Measurements from ENCODE around the gene IGFN1.
"Not testable (repeated sequence)": the region's sequence is repeated elsewhere in the genome, so short reads cannot be mapped to it uniquely, and the experiment has no call there.

The IGFN1 gene

GRCh38 chr1:201217851-201218250 lies 27.2 kb downstream of the IGFN1 start:
- no peak for DNase-seq (ENCODE audit: low read depth in 2 of 2)

GRCh38 chr1:201218409-201218808 lies 27.8 kb downstream of the IGFN1 start:
- DNase-seq (ENCODE audit: low read depth in 2 of 2), result no peak

- no peak for DNase-seq (ENCODE audit: low read depth in 2 of 2)
These were observed 29.1 kb downstream of the IGFN1 start for GRCh38 chr1:201219481-201220387.

- DNase-seq (ENCODE audit: low read depth in 2 of 2), result no peak
These were observed 29.7 kb downstream of the IGFN1 start for GRCh38 chr1:201220388-201220715.

GRCh38 chr1:201221201-201221846 lies 30.7 kb downstream of the IGFN1 start:
- DNase-seq (ENCODE audit: low read depth in 2 of 2), result no peak

- no peak for DNase-seq (ENCODE audit: low read depth in 2 of 2)
These were observed 31.5 kb downstream of the IGFN1 start for GRCh38 chr1:201222125-201222524.

- DNase-seq (ENCODE audit: low read depth in 2 of 2), result no peak
These were observed 33.4 kb downstream of the IGFN1 start for GRCh38 chr1:201223852-201224665.

GRCh38 chr1:201224666-201225370 lies 34.2 kb downstream of the IGFN1 start:
- no peak for DNase-seq (ENCODE audit: low read depth in 2 of 2)

- no peak for DNase-seq (ENCODE audit: low read depth in 2 of 2)
These were observed 35.5 kb downstream of the IGFN1 start for GRCh38 chr1:201226178-201226514.

- no peak for DNase-seq (ENCODE audit: low read depth in 2 of 2)
These were observed 36.4 kb downstream of the IGFN1 start for GRCh38 chr1:201226859-201227488.

- DNase-seq (ENCODE audit: low read depth in 2 of 2), result no peak
These were observed 37.7 kb downstream of the IGFN1 start for GRCh38 chr1:201228011-201228983.

GRCh38 chr1:201229095-201229494 lies 38.5 kb downstream of the IGFN1 start:
- DNase-seq (ENCODE audit: low read depth in 2 of 2), result no peak

- DNase-seq (ENCODE audit: low read depth in 2 of 2), result peak in 1 of 2 experiments; percentile 10
These were observed 39.4 kb downstream of the IGFN1 start for GRCh38 chr1:201229771-201230635.

- DNase-seq (ENCODE audit: low read depth in 2 of 2), result no peak
These were observed 40.1 kb downstream of the IGFN1 start for GRCh38 chr1:201230676-201231075.

- not testable (repeated sequence) for DNase-seq (ENCODE audit: low read depth in 2 of 2)
These were observed 49.0 kb downstream of the IGFN1 start for GRCh38 chr1:201239646-201240045.

GRCh38 chr1:201240171-201240570 lies 49.5 kb downstream of the IGFN1 start:
- DNase-seq (ENCODE audit: low read depth in 2 of 2), result no peak

- DNase-seq (ENCODE audit: low read depth in 2 of 2), result no peak
These were observed 51.1 kb downstream of the IGFN1 start for GRCh38 chr1:201241736-201242135.

- DNase-seq (ENCODE audit: low read depth in 2 of 2), result no peak
These were observed 54.5 kb downstream of the IGFN1 start for GRCh38 chr1:201245082-201245481.

Data from fibroblast of skin of left quadriceps (primary cell).